HepG2 (cell line): ENCODE data around the gene LSM14B. TPM values are rescaled to one million over a fixed set of nuclear protein-coding genes. Genes with fewer than 3 reads are reported as not detected.

Experiments
- E2F2 ChIP-seq: sonication (generic); formaldehyde crosslinking; IDR thresholded peaks from 2 replicates; pipeline ENCODE4 v1.4.0; 2020; ENCODE audit warnings: missing genetic modification reagents, borderline replicate concordance
- ERF ChIP-seq: IDR thresholded peaks from 2 replicates; pipeline ENCODE4 v1.6.1; 2018; ENCODE audit warnings: missing biosample characterization, missing genetic modification reagents
- FOSL1 ChIP-seq: sonication (generic); formaldehyde crosslinking; IDR thresholded peaks from 2 replicates; pipeline ENCODE4 v1.9.0; 2021; ENCODE audit warnings: missing genetic modification reagents, borderline replicate concordance
- FOXP4 ChIP-seq: sonication (generic); formaldehyde crosslinking; IDR thresholded peaks from 2 replicates; pipeline ENCODE4 v1.4.0; 2020; ENCODE audit warnings: missing genetic modification reagents
- GLI4 ChIP-seq: sonication (generic); formaldehyde crosslinking; IDR thresholded peaks from 2 replicates; pipeline ENCODE4 v1.5.1; 2020; ENCODE audit warnings: missing genetic modification reagents, mild to moderate bottlenecking, moderate library complexity, borderline replicate concordance
- ISL2 ChIP-seq: sonication (generic); formaldehyde crosslinking; IDR thresholded peaks from 2 replicates; pipeline ENCODE4 v1.5.0; 2020; ENCODE audit warnings: missing genetic modification reagents
- KDM2A ChIP-seq: sonication (generic); formaldehyde crosslinking; IDR thresholded peaks from 2 replicates; pipeline ENCODE4 v1.4.0; 2020; ENCODE audit warnings: low read depth, missing genetic modification reagents, borderline replicate concordance
- MED8 ChIP-seq: sonication (generic); formaldehyde crosslinking; IDR thresholded peaks from 2 replicates; pipeline ENCODE4 v1.8.1; 2023; ENCODE audit warnings: mild to moderate bottlenecking, missing genetic modification reagents; ENCODE audit not compliant: insufficient replicate concordance
- MTERF4 ChIP-seq: sonication (generic); formaldehyde crosslinking; IDR thresholded peaks from 2 replicates; pipeline ENCODE4 v1.8.0; 2023; ENCODE audit warnings: mild to moderate bottlenecking, missing genetic modification reagents
- MYNN ChIP-seq: sonication (generic); formaldehyde crosslinking; IDR thresholded peaks from 2 replicates; pipeline ENCODE4 v1.4.0; 2020; ENCODE audit warnings: mild to moderate bottlenecking, low read depth, missing genetic modification reagents
- PBX2 ChIP-seq: IDR thresholded peaks from 2 replicates; pipeline ENCODE4 v1.6.1; 2016; ENCODE audit warnings: control low read depth
- RXRA ChIP-seq: sonication (generic); formaldehyde crosslinking; IDR thresholded peaks from 2 replicates; pipeline ENCODE4 v1.5.1; 2020; ENCODE audit warnings: missing genetic modification reagents
- SAP130 ChIP-seq: IDR thresholded peaks from 2 replicates; pipeline ENCODE4 v1.6.1; 2016; ENCODE audit warnings: low read depth
- ZBTB20 ChIP-seq: sonication (generic); formaldehyde crosslinking; IDR thresholded peaks from 2 replicates; pipeline ENCODE4 v1.8.1; 2023; ENCODE audit warnings: missing genetic modification reagents, low read depth, mild to moderate bottlenecking, borderline replicate concordance
- ZEB1 ChIP-seq: IDR thresholded peaks from 2 replicates; pipeline ENCODE4 v1.6.1; 2012; ENCODE audit warnings: mild to moderate bottlenecking, low read depth, inconsistent platforms; ENCODE audit not compliant: insufficient replicate concordance
- ZFP36 ChIP-seq: fragments of 150-350 bp; IDR thresholded peaks from 2 replicates; pipeline ENCODE4 v1.6.1; 2018; ENCODE audit warnings: borderline replicate concordance, low read length, low read depth; ENCODE audit not compliant: partially characterized antibody
- ZNF121 ChIP-seq: sonication (generic); formaldehyde crosslinking; IDR thresholded peaks from 2 replicates; pipeline ENCODE4 v1.5.0; 2020; ENCODE audit warnings: mild to moderate bottlenecking, missing genetic modification reagents
- ZNF136 ChIP-seq: sonication (generic); formaldehyde crosslinking; IDR thresholded peaks from 2 replicates; pipeline ENCODE4 v1.8.1; 2022; ENCODE audit warnings: low read depth, mild to moderate bottlenecking, moderate library complexity, missing genetic modification reagents
- ZNF225 ChIP-seq: sonication (generic); formaldehyde crosslinking; IDR thresholded peaks from 2 replicates; pipeline ENCODE4 v1.4.0; 2020; ENCODE audit warnings: mild to moderate bottlenecking, missing genetic modification reagents
- ZNF274 ChIP-seq: sonication (generic); formaldehyde crosslinking; IDR thresholded peaks from 2 replicates; pipeline ENCODE4 v1.5.1; 2020; ENCODE audit warnings: mild to moderate bottlenecking, missing genetic modification reagents
- ZNF337 ChIP-seq: sonication (generic); formaldehyde crosslinking; IDR thresholded peaks from 2 replicates; pipeline ENCODE4 v1.5.1; 2020; ENCODE audit warnings: missing genetic modification reagents, low read depth, mild to moderate bottlenecking, borderline replicate concordance
- ZNF629 ChIP-seq: sonication (generic); formaldehyde crosslinking; conservative IDR thresholded peaks from 2 replicates; pipeline ENCODE4 v1.5.0; 2020; ENCODE audit warnings: missing genetic modification reagents
- ZSCAN9 ChIP-seq: IDR thresholded peaks from 2 replicates; pipeline ENCODE4 v1.6.1; 2016; ENCODE audit warnings: borderline replicate concordance
- polyA plus RNA-seq, 8 experiments: library from polyadenylated mRNA; depleted of rRNA in 3 of 8; stranded (reverse) in 7 of 8; unstranded in 1 of 8; fragments of >200 nt; fragmentation: Illumina TruSeq in 4 of 8; extraction: Trizol in 4 of 8; gene quantifications; 2 replicates each; pipeline versions ENCODE4 v1.2.1 to v1.2.3, GENCODE V29; 2011 to 2016; ENCODE audit warnings: low read depth in 4 of 8, missing spikeins in 1 of 8, mixed read lengths in 1 of 8; ENCODE audit not compliant: insufficient read depth in 1 of 8
- total RNA-seq, 5 experiments: library from RNA; depleted of rRNA; stranded (reverse); fragments of >200 nt; fragmentation: Illumina TruSeq; extraction: Trizol; gene quantifications; 2 replicates each; pipeline ENCODE4 v1.2.3, GENCODE V29; 2016; ENCODE audit warnings: low read depth in 1 of 5

LSM14B gene
- total and polyA plus RNA-seq, 2 of the 13 experiments (the other 11 are each of a cell fraction or from before 2014, with no cell fraction given): 43.3 to 79.2 TPM

- TF ChIP-seq ZSCAN9 (CRISPR knock-in tag) (peak; percentile 38; the same call in 1 of the 2 replicates), ZBTB20 (no peak), ERF (CRISPR knock-in tag) (peak; percentile 23; the same call in 1 of the 2 replicates), ZNF225 (CRISPR knock-in tag) (peak; percentile 14; the same call in 1 of the 2 replicates), MTERF4 (CRISPR knock-in tag) (peak; percentile 7; the same call in 1 of the 2 replicates), FOSL1 (peak; percentile 27; the same call in 1 of the 2 replicates), PBX2 (no peak), E2F2 (CRISPR knock-in tag) (no peak), ISL2 (CRISPR knock-in tag) (peak; percentile 16; the same call in 1 of the 2 replicates), ZEB1 (peak; percentile 43), ZNF274 (CRISPR knock-in tag) (peak; percentile 70), ZNF337 (CRISPR knock-in tag) (0 out of 2 replicates have a peak, but pooled peaks have one; percentile 7), SAP130 (CRISPR knock-in tag) (peak; percentile 26), ZNF629 (CRISPR knock-in tag) (0 out of 2 replicates have a peak, but pooled peaks have one; percentile 17), MYNN (CRISPR knock-in tag) (0 out of 2 replicates have a peak, but pooled peaks have one; percentile 17), ZNF121 (CRISPR knock-in tag) (no peak), ZFP36 (no peak), MED8 (CRISPR knock-in tag) (no peak), GLI4 (CRISPR knock-in tag) (peak; percentile 5; the same call in 1 of the 2 replicates), FOXP4 (CRISPR knock-in tag) (no peak), KDM2A (CRISPR knock-in tag) (peak; percentile 57; the same call in 1 of the 2 replicates), RXRA (CRISPR knock-in tag) (0 out of 2 replicates have a peak, but pooled peaks have one; percentile 2), ZNF136 (CRISPR knock-in tag) (0 out of 2 replicates have a peak, but pooled peaks have one; percentile 34)
These were observed 20.2 kb downstream of the LSM14B start (continued) for GRCh38 chr20:62142252-62143080.
